Mesothelial cell of epicardium (in vitro differentiated cells): ENCODE measurements around the gene DUOX1. TPM values are rescaled to one million over a fixed set of nuclear protein-coding genes. Genes with fewer than 3 reads are reported as not detected.
"Not testable (repeated sequence)": the region's sequence is repeated elsewhere in the genome, so short reads cannot be mapped to it uniquely, and the experiment has no call there.

ENCODE experiments used
- DNase-seq, 2 experiments: peaks; one replicate each; pipeline ENCODE4 v3.0.0; 2021; ENCODE audit warnings: low spot score in 2 of 2; ENCODE audit not compliant: unreplicated experiment in 2 of 2
- H3K27ac Mint-ChIP-seq: 2 replicates; pipeline ENCODE4 v1.8.0; 2021; ENCODE audit warnings: mixed read lengths
- H3K27me3 Mint-ChIP-seq: 2 replicates; pipeline ENCODE4 v1.8.0; 2021; ENCODE audit warnings: low read depth, mixed read lengths
- H3K36me3 Mint-ChIP-seq: 2 replicates; pipeline ENCODE4 v1.8.0; 2021; ENCODE audit warnings: mixed read lengths
- H3K4me1 Mint-ChIP-seq: 2 replicates; pipeline ENCODE4 v1.8.0; 2021; ENCODE audit warnings: mixed read lengths
- H3K4me3 Mint-ChIP-seq: 2 replicates; pipeline ENCODE4 v1.8.0; 2021; ENCODE audit warnings: mild to moderate bottlenecking, moderate library complexity, mixed read lengths
- H3K9me3 Mint-ChIP-seq: 2 replicates; pipeline ENCODE4 v1.8.0; 2021; ENCODE audit warnings: mixed read lengths
- total RNA-seq: library from RNA; stranded (reverse); gene quantifications from 3 replicates; pipeline ENCODE4 v1.2.1, GENCODE V29; 2021
- TF ChIP-seq, protein P1 (sequence below): fragments of 200-600 bp; sonication (generic); IDR thresholded peaks from one replicate; pipeline ENCODE4 v1.5.0; 2021; ENCODE audit warnings: antibody characterized with exemption; ENCODE audit not compliant: unreplicated experiment

DUOX1 gene
- total RNA-seq, 1 donor from 2014 or later = 7.2 TPM

- DNase-seq = peak in 1 of 2 experiments; percentile 5
- TF ChIP-seq, protein P1, sequence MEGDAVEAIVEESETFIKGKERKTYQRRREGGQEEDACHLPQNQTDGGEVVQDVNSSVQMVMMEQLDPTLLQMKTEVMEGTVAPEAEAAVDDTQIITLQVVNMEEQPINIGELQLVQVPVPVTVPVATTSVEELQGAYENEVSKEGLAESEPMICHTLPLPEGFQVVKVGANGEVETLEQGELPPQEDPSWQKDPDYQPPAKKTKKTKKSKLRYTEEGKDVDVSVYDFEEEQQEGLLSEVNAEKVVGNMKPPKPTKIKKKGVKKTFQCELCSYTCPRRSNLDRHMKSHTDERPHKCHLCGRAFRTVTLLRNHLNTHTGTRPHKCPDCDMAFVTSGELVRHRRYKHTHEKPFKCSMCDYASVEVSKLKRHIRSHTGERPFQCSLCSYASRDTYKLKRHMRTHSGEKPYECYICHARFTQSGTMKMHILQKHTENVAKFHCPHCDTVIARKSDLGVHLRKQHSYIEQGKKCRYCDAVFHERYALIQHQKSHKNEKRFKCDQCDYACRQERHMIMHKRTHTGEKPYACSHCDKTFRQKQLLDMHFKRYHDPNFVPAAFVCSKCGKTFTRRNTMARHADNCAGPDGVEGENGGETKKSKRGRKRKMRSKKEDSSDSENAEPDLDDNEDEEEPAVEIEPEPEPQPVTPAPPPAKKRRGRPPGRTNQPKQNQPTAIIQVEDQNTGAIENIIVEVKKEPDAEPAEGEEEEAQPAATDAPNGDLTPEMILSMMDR = no peak
- H3K27me3 Mint-ChIP-seq = peaks cover 60% of the 10 kb centered on the region
- H3K4me1 Mint-ChIP-seq = no peaks in the 10 kb centered on the region
- H3K9me3 Mint-ChIP-seq = no peaks in the 10 kb centered on the region
- no peaks in the 10 kb centered on the region for H3K36me3 Mint-ChIP-seq
- H3K27ac Mint-ChIP-seq = no peak overlapping the region
- no peak overlapping the region for H3K4me3 Mint-ChIP-seq
Measured at GRCh38 chr15:45100884-45101625, 28.7 kb upstream of the DUOX1 start.

DNA sequence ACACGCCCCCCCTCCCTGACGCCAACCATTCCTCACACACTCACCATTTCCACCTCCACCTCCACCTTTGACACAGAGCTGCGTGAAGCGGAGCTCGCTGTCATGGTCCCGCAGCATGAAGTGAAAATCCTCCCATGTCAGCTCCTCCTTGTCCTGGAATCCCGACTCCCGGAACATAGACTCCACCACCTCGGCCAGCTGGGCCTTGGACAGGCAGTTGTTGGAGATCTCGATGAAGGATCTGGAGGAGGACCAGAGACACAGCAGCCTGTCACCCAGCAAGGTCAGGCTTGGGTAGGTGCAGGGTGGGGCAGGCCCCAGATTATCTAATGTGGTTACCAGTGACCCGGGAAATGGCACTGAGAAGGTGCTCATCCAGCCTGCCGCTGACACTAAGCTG lies 28.0 kb upstream of the DUOX1 start:
- TF ChIP-seq, protein P1 = no peak

GRCh38 chr15:45102226-45102625 lies 27.6 kb upstream of the DUOX1 start:
- peaks cover 68% of the 10 kb centered on the region for H3K27me3 Mint-ChIP-seq
- no peak overlapping the region for H3K27ac Mint-ChIP-seq
- H3K4me3 Mint-ChIP-seq = no peak overlapping the region

More for the DNA sequence above, 28.0 kb upstream of the DUOX1 start:
- no peak overlapping the region for H3K27ac Mint-ChIP-seq
- no peaks in the 10 kb centered on the region for H3K4me1 Mint-ChIP-seq
- H3K4me3 Mint-ChIP-seq = no peak overlapping the region
- DNase-seq = no peak
- H3K9me3 Mint-ChIP-seq = no peaks in the 10 kb centered on the region
- no peaks in the 10 kb centered on the region for H3K36me3 Mint-ChIP-seq
- peaks cover 63% of the 10 kb centered on the region for H3K27me3 Mint-ChIP-seq

DNA sequence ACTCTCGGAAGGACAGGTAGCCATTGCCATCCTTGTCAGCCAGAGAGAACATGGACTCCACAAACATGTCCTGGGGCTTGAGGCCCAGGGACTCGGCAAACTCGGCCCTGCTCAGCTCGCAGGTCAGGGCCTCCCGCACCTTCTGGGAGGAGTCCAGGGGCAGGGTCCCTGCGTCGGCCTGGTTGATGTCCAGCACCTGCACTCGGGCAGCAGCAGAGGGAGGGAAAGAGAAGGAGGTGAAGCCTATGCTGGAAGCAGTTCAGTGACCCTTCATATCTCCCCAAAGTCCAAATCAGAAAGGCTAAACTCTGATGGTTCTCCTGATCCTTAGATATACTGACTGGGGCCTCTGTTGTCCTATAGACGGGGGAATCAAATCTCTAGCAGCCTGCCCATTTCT lies 25.6 kb upstream of the DUOX1 start:
- not testable (repeated sequence) for H3K4me1 Mint-ChIP-seq, H3K27ac Mint-ChIP-seq, H3K36me3 Mint-ChIP-seq, H3K9me3 Mint-ChIP-seq, DNase-seq, H3K4me3 Mint-ChIP-seq
- peaks cover 73% of the 10 kb centered on the region for H3K27me3 Mint-ChIP-seq

More at GRCh38 chr15:45102226-45102625, 27.6 kb upstream of the DUOX1 start:
- H3K36me3 Mint-ChIP-seq = no peaks in the 10 kb centered on the region
- TF ChIP-seq, protein P1 = no peak
- no peaks in the 10 kb centered on the region for H3K4me1 Mint-ChIP-seq
- H3K9me3 Mint-ChIP-seq = no peaks in the 10 kb centered on the region
- DNase-seq = no peak

DNA sequence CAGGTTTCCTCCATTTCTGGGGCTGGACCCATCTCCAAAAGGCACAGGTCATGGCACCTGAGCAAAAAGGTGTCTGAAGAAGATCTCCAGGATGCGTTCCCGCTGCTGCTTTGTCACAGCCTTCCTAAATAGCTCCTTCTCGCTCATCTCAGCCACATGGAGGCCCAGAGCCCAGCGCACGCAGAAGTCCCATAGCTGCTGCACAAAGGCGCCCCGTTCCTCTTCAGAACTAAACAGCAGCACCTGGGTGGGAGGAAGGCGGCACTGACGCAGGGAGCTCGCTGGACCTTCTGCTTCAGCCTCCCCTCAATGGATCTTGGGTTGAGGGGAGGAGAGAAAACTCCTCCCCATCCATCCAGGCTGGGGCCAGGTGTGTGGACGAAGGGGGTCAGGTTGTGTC lies 24.2 kb upstream of the DUOX1 start:
- no peak for DNase-seq
- no peaks in the 10 kb centered on the region for H3K9me3 Mint-ChIP-seq
- no peaks in the 10 kb centered on the region for H3K36me3 Mint-ChIP-seq
- no peaks in the 10 kb centered on the region for H3K4me1 Mint-ChIP-seq
- H3K27me3 Mint-ChIP-seq = peaks cover 81% of the 10 kb centered on the region
- TF ChIP-seq, protein P1 = no peak
- no peak overlapping the region for H3K27ac Mint-ChIP-seq
- H3K4me3 Mint-ChIP-seq = no peak overlapping the region

GRCh38 chr15:45106002-45106790 lies 23.6 kb upstream of the DUOX1 start:
- no peaks in the 10 kb centered on the region for H3K36me3 Mint-ChIP-seq
- no peak for DNase-seq
- peaks cover 77% of the 10 kb centered on the region for H3K27me3 Mint-ChIP-seq
- H3K27ac Mint-ChIP-seq = no peak overlapping the region
- H3K4me3 Mint-ChIP-seq = no peak overlapping the region
- TF ChIP-seq, protein P1 = no peak
- no peaks in the 10 kb centered on the region for H3K9me3 Mint-ChIP-seq
- H3K4me1 Mint-ChIP-seq = no peaks in the 10 kb centered on the region
